GM21528 (cell line): Measurements from ENCODE around the gene UQCRHL.

Experiments
- ATAC-seq: cut with Tn5 transposase; IDR thresholded peaks from one replicate; pipeline ENCODE4 v1.9.1; 2021; ENCODE audit warnings: mild to moderate bottlenecking, moderate library complexity; ENCODE audit not compliant: unreplicated experiment, low FRiP score

UQCRHL gene

DNA sequence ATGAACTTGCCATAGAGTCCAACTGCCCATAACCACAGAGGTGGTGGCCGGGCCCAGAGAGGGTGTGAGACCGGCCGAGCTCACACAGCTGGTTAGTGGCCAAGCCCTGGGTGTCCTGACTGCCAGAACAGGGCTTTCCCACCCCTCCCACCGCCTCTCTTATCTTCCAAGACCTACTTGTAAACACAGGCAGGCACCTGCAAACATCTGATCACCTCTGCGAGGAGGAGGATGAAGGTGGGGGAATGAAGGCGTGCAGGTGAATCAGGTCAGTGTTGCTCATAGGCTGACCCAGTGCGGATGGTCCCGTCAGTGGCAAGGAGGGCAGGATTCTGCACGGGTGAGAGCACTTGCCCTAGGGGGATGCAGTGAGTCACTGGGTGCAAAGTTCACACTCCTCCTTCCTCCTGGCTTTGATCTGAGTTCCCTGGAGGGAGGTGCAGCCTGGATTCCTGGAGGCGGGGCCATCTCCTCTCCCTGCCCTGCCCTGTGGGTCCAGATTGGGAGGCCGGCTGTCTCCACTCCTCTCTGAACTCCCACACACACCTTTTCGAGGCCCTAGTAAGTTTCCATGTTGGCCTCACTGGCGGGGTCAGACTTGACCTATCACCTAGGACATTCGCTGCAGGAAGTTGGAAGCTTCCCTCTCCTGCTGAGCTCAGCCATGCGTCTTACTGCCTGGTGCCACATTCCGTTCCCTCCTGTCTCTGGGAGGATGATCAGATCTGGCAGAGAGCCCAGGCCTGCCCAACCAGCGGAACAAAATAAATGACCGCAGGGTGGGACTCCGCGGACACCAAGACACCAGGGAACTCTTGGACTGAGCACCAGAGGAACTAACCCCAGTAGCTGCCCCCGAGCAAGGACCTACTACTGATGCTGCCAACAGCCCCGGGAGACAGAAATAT is 7.3 kb downstream of the UQCRHL start:
- ATAC-seq, result no peak

DNA sequence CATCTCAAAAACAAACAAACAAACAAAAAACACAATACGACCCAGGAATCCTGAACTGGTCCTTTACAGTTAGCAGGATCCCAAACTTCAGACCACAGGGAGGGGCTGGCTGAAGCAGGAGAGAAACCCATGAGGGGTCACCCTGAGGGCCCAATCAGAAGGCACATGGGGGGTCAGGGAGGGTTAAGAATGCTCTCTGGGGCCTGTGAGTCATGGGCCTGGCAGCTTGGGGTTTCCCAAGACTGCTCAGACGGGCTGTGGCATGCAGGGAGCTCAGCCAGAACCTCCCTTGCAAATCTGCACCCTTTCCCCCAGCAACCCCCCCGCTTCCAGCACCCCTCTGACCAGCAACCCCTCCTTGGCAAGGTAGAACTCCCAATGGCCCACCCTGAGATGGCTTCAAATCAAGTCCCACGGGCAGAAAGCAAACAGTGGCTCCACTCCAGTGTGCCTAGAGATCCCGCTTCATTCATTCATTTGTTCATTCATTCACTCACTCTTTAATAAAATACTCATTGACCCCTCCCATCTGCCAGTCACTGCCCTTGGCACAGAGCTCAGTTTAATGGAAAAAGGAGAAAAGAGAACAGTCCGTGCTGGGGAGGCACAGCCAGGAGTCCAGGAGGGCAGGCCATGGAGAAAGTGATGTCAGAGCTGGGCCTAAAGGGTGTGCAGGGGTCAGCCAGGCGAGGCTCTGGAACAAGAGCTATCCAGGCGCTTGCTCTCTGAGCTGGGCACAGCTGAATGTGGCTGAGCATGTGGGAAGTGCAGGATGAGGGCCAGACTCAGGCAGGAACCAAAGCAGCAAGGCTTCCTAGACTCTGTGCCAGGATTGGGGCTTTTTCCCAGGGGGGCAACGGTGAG is 8.2 kb downstream of the UQCRHL start:
- ATAC-seq, result no peak

GRCh38 chr1:15797614-15798390 is 9.6 kb downstream of the UQCRHL start:
- ATAC-seq, result no peak

DNA sequence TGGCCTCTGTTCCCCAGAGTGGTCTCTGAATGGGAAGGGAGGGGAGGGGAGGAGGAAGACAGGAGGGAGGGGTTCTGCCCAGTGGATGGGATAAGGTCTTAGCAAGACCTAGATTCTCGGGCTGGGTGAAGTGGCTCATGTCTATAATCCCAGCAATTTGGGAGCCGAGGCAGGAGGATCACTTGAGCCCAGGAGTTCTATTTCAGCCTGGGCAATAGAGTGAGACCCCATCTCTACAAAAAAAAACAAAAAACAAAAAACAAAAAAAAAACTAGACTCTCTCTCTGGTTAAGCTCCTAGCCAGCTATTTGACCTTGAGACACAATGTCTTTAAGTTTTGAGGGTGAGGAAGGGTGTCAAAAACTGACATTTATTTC is 11.4 kb downstream of the UQCRHL start:
- ATAC-seq, result no peak

- ATAC-seq, result no peak
Measured at GRCh38 chr1:15788624-15789301, 18.7 kb downstream of the UQCRHL start.

DNA sequence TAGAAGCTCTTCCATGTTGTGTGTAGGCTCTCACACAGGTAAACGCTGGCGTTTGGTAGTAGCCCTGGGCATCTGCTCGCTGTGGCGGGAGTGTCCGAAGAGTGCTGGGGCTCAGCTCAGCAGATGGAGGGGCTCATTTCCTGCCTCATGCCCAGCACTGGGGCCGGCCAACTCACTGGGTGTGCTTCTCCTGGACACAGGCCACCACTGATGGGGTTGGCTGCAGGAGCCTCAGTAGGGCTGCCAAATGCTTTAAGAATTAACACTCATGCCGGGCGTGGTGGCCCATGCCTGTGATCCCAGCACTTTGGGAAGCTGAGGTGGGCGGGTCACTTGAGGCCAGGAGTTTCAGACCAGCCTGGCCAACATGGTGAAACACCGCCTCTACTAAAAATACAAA is 20.9 kb downstream of the UQCRHL start:
- no peak for ATAC-seq

DNA sequence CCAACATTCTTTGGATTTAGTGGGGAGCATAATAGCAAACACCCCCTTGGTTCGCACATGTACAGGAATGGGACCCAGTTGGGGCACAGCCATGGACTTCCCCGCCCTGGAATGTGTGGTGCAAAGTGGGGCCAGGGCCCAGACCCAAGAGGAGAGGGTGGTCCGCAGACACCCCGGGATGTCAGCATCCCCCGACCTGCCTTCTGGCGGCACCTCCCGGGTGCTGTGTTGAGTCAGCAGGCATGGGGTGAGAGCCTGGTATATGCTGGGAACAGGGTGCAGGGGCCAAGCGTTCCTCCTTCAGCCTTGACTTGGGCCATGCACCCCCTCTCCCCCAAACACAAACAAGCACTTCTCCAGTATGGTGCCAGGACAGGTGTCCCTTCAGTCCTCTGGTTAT is 21.8 kb downstream of the UQCRHL start:
- ATAC-seq, result no peak

GRCh38 chr1:15777909-15778707 is 29.3 kb downstream of the UQCRHL start:
- no peak for ATAC-seq

- ATAC-seq, result no peak
Measured at GRCh38 chr1:15775706-15776105, 31.7 kb downstream of the UQCRHL start.

DNA sequence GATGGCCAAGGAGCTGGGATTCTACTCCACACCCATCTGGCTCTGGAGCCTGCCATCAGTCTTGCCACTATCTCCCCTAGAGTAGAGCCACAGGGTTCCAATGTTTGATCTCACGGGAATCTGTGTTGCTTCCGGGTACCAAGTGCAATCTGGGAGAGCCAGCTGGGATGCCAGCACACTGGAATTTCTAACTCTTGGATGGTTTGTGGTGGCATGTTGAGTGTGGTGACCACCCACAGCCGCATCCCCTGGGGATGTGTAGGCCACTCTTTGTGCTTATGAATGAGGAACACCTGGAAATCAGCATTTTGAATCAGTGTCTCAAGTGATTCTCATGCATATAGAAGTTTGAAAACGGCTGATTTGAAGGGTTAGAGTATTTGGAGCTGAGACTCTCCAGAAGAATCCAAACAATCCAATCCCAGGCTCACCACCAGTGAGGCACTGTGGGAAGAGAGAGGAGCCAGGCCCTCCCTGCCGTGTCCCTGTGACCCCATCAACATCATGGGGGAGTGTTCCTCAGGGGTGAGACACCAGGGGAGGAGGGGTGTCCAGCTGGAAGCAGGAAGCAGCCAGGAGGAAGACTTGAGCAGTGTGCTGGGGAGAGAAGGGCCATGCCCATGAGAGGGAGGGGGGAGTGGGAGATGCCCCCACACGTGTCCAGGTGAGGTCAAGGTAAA is 35.5 kb downstream of the UQCRHL start:
- no peak for ATAC-seq

GRCh38 chr1:15770313-15770962 is 37.0 kb downstream of the UQCRHL start:
- no peak for ATAC-seq

GRCh38 chr1:15768388-15768787 is 39.1 kb downstream of the UQCRHL start:
- no peak for ATAC-seq

- no peak for ATAC-seq
Measured at GRCh38 chr1:15767941-15768340, 39.5 kb downstream of the UQCRHL start.

- no peak for ATAC-seq
Measured at GRCh38 chr1:15765495-15766194, 41.8 kb downstream of the UQCRHL start.

DNA sequence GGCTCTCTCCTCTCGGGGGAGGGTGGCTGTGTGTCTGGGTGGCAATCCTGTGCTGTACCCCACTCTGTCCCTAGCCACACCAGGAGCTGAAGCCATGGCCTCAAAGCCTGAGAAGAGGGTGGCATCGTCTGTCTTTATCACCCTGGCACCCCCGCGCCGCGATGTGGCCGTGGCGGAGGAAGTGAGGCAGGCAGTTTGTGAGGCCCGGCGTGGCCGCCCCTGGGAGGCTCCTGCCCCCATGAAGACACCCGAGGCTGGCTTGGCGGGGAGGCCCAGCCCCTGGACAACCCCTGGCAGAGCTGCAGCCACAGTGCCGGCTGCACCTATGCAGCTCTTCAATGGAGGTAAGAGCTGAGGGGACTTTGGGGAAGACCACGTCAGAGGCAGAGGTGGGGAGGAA is 42.6 kb downstream of the UQCRHL start:
- ATAC-seq, result no peak

DNA sequence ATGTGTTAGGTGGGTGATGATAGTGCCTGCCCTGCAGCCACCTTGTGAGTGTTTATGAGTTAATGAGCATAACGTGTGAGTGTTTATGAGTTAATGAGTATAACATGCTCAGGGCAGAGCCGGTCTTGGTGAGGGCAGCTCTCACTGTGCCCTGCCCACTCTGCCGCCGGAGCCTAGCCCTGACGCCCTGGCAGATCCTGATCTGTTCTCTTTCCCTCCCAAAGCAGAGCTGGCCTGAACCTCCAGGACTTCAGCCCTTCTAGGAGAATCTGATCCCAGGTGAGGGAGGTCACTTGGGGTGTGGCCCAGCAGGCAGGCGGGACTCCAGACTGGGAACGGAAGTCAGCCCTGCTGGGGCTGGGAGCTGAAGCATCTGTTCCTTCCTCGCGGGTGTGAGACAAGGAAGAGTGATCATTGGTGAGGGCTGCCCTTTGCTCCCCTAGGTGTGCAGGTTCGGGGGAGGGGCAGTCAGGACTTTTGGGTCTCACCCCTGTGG is 43.1 kb downstream of the UQCRHL start:
- no peak for ATAC-seq

DNA sequence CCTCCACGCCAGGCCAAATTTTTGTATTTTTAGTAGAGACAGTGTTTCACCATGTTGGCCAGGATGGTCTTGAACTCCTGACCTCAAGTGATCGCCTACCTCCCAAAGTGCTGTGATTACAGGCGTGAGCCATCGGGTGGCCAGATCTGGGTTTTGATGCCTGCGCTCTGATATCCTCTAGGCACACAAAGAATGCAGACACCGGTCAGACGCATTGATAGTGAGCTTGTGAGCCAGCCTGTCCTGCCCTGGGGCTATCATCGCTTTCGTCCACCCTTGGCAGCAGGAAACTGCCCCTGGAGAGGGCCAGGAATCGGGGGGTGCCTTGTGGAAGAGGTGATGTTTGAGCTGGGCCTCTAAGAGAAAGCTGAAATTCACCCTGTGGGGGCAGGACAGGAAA is 44.9 kb downstream of the UQCRHL start:
- no peak for ATAC-seq
